Measurements from ENCODE around the gene MRM3. TPM values are rescaled to one million over a fixed set of nuclear protein-coding genes. Genes with fewer than 3 reads are reported as not detected.

MRM3 gene
- total and polyA plus RNA-seq, 7 donors = 17.2 to 36.2 (median 25.9) TPM

GRCh38 chr17:814371-814770 is 32.2 kb downstream of the MRM3 start:
- WGBS, 3 donors = 90 to 94% (median 92%) methylated on average over 20 of the region's 20 CpGs
- DNase-seq = no peak
- no peaks in the 10 kb centered on the region for H3K9me3 ChIP-seq
- no peaks in the 10 kb centered on the region for H3K27me3 ChIP-seq (ENCODE audit: insufficient read depth in 3 of 3, low read length in 2 of 3)
- intact Hi-C loops (cut with DNase I) = no loop called here
- TF ChIP-seq, protein P1, sequence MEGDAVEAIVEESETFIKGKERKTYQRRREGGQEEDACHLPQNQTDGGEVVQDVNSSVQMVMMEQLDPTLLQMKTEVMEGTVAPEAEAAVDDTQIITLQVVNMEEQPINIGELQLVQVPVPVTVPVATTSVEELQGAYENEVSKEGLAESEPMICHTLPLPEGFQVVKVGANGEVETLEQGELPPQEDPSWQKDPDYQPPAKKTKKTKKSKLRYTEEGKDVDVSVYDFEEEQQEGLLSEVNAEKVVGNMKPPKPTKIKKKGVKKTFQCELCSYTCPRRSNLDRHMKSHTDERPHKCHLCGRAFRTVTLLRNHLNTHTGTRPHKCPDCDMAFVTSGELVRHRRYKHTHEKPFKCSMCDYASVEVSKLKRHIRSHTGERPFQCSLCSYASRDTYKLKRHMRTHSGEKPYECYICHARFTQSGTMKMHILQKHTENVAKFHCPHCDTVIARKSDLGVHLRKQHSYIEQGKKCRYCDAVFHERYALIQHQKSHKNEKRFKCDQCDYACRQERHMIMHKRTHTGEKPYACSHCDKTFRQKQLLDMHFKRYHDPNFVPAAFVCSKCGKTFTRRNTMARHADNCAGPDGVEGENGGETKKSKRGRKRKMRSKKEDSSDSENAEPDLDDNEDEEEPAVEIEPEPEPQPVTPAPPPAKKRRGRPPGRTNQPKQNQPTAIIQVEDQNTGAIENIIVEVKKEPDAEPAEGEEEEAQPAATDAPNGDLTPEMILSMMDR (IDR thresholded peaks at IDR 0.05) = no peak
- H3K4me1 ChIP-seq = peaks cover 12% of the 10 kb centered on the region
- no peak overlapping the region for H3K4me3 ChIP-seq
- H3K27ac ChIP-seq = peak overlapping the region; percentile 65
- peak; percentile 27 to 54 (median 36) for ATAC-seq
- H3K36me3 ChIP-seq (ENCODE audit: insufficient read depth in 1 of 2, low read depth in 1 of 2) = peaks cover 0 to 43% of the 10 kb centered on the region in 2 donors

DNA sequence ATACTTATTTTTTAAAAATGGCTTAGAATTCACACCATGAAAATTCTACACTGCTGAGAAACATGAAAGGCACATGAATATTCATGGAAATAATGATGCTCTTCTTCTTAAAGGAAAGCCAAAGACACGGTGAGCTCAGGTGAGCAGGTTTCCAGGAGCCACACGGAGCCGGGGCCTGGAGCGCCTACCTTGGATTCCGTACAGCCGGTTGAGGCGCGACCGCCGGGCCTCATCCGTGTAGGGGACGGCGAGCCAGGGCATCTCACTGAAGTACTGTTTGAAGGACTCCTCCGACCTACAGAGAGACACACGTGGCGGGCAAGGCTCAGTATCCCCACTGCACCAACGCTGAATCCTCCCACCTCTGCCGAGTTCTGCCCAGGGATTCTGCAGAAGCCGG is 37.1 kb downstream of the MRM3 start:
- WGBS, 3 donors = 93 to 94% (median 93%) methylated on average over 19 of the region's 19 CpGs

DNA sequence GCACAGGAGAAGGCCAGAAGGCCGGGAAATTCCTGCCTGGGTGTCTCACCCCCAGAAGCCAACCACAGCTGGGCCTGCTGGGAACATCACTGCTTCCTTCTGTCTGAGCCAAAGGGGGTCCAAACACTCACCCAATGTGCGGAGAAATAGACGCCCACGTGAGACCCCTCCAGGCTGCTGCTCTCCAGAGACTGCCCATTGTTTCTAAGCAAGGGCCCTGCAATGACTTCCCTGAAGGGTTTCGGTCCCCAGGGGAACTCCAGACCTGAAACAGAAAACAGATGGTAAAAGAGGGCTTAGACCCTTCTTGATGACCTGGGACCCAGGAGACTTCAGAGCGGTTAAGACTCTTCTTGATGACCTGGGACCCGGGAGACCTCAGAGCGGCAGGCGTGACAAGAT is 41.3 kb downstream of the MRM3 start:
- TF ChIP-seq, protein P1 (IDR thresholded peaks at IDR 0.05) = no peak
- intact Hi-C loops (cut with DNase I) = no loop called here
- Histone ChIP-seq H3K27me3 (ENCODE audit: insufficient read depth in 3 of 3, low read length in 2 of 3) (no peaks in the 10 kb centered on the region), H3K4me1 (peaks cover 12% of the 10 kb centered on the region), H3K36me3 (ENCODE audit: insufficient read depth in 1 of 2, low read depth in 1 of 2) (peaks cover 0 to 61% of the 10 kb centered on the region in 2 donors), H3K9me3 (no peaks in the 10 kb centered on the region), H3K4me3 (no peak overlapping the region), H3K27ac (no peak overlapping the region)
- WGBS, 3 donors = 90 to 92% (median 91%) methylated on average over 9 of the region's 9 CpGs
- ATAC-seq (no peak), DNase-seq (no peak)

More for the DNA sequence above, 37.1 kb downstream of the MRM3 start:
- DNase-seq = no peak
- intact Hi-C loops (cut with DNase I) = no loop called here
- TF ChIP-seq, protein P1 (IDR thresholded peaks at IDR 0.05) = no peak
- Histone ChIP-seq H3K4me3 (no peak overlapping the region), H3K36me3 (ENCODE audit: insufficient read depth in 1 of 2, low read depth in 1 of 2) (peaks cover 0 to 82% of the 10 kb centered on the region in 2 donors), H3K27ac (no peak overlapping the region), H3K27me3 (ENCODE audit: insufficient read depth in 3 of 3, low read length in 2 of 3) (no peaks in the 10 kb centered on the region), H3K4me1 (peaks cover 8% of the 10 kb centered on the region), H3K9me3 (no peaks in the 10 kb centered on the region)
- no peak for ATAC-seq

DNA sequence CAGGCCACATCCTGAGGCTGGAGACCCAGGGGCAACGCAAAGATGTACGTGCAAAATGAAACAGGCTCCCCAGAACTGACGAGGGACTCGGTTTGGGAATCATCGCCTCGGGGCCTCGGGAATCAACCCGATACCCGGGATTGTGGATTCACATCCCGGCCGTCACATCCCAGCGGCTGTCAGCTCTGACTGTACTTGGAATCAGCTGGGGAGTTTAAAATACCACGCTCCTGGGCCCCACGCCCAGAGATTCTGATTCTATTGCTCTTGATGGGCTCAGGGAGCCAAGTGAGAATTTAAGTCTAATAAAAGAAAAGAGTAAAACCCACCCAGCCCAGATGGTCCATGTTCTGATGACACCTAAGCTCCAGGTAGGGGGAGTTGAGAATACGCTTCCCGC is 42.2 kb downstream of the MRM3 start:
- intact Hi-C loops (cut with DNase I) = no loop called here
- Histone ChIP-seq H3K4me1 (peaks cover 12% of the 10 kb centered on the region), H3K27ac (peak overlapping the region; percentile 54), H3K36me3 (ENCODE audit: insufficient read depth in 1 of 2, low read depth in 1 of 2) (peaks cover 0 to 52% of the 10 kb centered on the region in 2 donors), H3K9me3 (no peaks in the 10 kb centered on the region), H3K27me3 (ENCODE audit: insufficient read depth in 3 of 3, low read length in 2 of 3) (no peaks in the 10 kb centered on the region), H3K4me3 (no peak overlapping the region)
- 57 to 67% (median 62%) methylated on average over 16 of the region's 16 CpGs for WGBS, 3 donors
- ATAC-seq (peak; percentile 65 to 83 (median 80)), DNase-seq (no peak)
- TF ChIP-seq, protein P1 (IDR thresholded peaks at IDR 0.05) = no peak

DNA sequence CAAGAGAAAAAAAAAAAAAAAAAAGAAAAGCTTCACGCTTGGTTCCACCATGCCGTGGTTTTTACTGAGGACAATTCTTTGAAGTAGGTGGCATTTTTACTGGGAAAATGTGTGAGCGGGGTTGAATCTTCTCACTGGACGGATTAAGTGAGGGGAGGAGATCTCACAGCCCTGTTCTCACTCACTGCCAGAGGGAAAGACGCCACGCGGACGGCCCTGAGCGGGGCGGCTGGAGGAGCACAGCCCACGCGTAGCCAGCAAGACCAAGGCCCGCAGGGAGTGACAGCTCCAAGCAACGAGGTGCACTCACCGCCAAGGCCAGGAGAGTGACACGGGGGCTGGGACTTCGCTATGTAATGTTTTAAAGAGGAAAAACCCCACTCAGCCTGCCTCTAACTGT is 43.1 kb downstream of the MRM3 start:
- Histone ChIP-seq H3K9me3 (no peaks in the 10 kb centered on the region), H3K27me3 (ENCODE audit: insufficient read depth in 3 of 3, low read length in 2 of 3) (no peaks in the 10 kb centered on the region), H3K4me1 (peaks cover 12% of the 10 kb centered on the region), H3K27ac (peak overlapping the region; percentile 23), H3K36me3 (ENCODE audit: insufficient read depth in 1 of 2, low read depth in 1 of 2) (peaks cover 0 to 43% of the 10 kb centered on the region in 2 donors), H3K4me3 (no peak overlapping the region)
- TF ChIP-seq, protein P1 (IDR thresholded peaks at IDR 0.05) = no peak
- peak in 3 of 4 donors; percentile 21 to 41 (median 31) for ATAC-seq
- no peak for DNase-seq
- intact Hi-C loops (cut with DNase I) = no loop called here
- 70 to 72% (median 71%) methylated on average over 17 of the region's 17 CpGs for WGBS, 3 donors

Data from psoas muscle (tissue), 8 donors.